Vagina (tissue), 2 donors: ENCODE results near the gene WBP1. TPM values are rescaled to one million over a fixed set of nuclear protein-coding genes. Genes with fewer than 3 reads are reported as not detected.

Source experiments
- DNase-seq, 2 donors: peaks; one replicate each; pipeline ENCODE4 v3.0.0-alpha.2; 2017; ENCODE audit errors: extremely low spot score in 2 of 2
- H3K27ac ChIP-seq: fragments of 200-600 bp; sonication (generic); one replicate; pipeline ENCODE4 v1.5.1; 2019
- H3K27me3 ChIP-seq: fragments of 200-600 bp; sonication (generic); one replicate; pipeline ENCODE4 v1.5.1; 2019
- H3K36me3 ChIP-seq, 2 donors: fragments of 200-600 bp; sonication (generic); one replicate each; pipeline ENCODE4 v1.5.1; 2017 to 2019
- H3K4me1 ChIP-seq: fragments of 200-600 bp; sonication (generic); one replicate; pipeline ENCODE4 v1.5.1; 2019
- H3K4me3 ChIP-seq, 2 donors: fragments of 200-600 bp; sonication (generic); 1 replicate in 1 of 2; 2 replicates in 1 of 2; pipeline ENCODE4 v1.5.1; 2016 to 2019
- H3K9me3 ChIP-seq: fragments of 200-600 bp; sonication (generic); one replicate; pipeline ENCODE4 v1.5.1; 2019
- CTCF ChIP-seq, 3 experiments: fragments of 450-650 bp in 2 of 3; fragments of 200-600 bp in 1 of 3; sonication (generic) in 1 of 3; IDR thresholded peaks; one replicate each; pipeline ENCODE4 v1.5.1; 2017 to 2019; ENCODE audit warnings: antibody characterized with exemption in 3 of 3, mild to moderate bottlenecking in 2 of 3, moderate library complexity in 2 of 3
- POLR2A ChIP-seq, 2 donors: fragments of 450-650 bp; IDR thresholded peaks; one replicate each; pipeline ENCODE4 v1.6.1; 2017; ENCODE audit warnings: antibody characterized with exemption in 2 of 2, mild to moderate bottlenecking in 2 of 2, moderate library complexity in 2 of 2
- POLR2AphosphoS5 ChIP-seq, 2 donors: sonication (generic); formaldehyde crosslinking; IDR thresholded peaks; one replicate each; pipeline ENCODE4 v1.9.0; 2017; ENCODE audit warnings: antibody characterized with exemption in 2 of 2, mild to moderate bottlenecking in 2 of 2, low read depth in 1 of 2; ENCODE audit not compliant: insufficient read depth in 1 of 2
- intact Hi-C: fragments of 100-400 bp; cut with DNase I; formaldehyde crosslinking; loops from one replicate; pipeline ENCODE4 v1.15.1; 2023
- total RNA-seq: library from RNA; depleted of rRNA; stranded (reverse); fragments of >200 nt; gene quantifications from one replicate; pipeline ENCODE4 v1.2.3, GENCODE V29; 2016

Gene WBP1
- 63.1 TPM for total RNA-seq

- H3K9me3 ChIP-seq, result no peaks in the 10 kb centered on the region
- DNase-seq, result peak; percentile 100
- H3K4me3 ChIP-seq, result peak within 1 kb of the TSS; percentile 79 to 88
- H3K36me3 ChIP-seq, result peaks cover 0 to 12% of the 10 kb centered on the region in 2 donors
- H3K27me3 ChIP-seq, result no peaks in the 10 kb centered on the region
- peak within 1 kb of the TSS; percentile 96 for H3K27ac ChIP-seq
- intact Hi-C loops, result no loop called here
- peaks cover 37% of the 10 kb centered on the region for H3K4me1 ChIP-seq
- peak in 1 of 2 donors; percentile 7 for TF ChIP-seq POLR2A (IDR thresholded peaks at IDR 0.05)
- TF ChIP-seq POLR2AphosphoS5 (IDR thresholded peaks at IDR 0.05; ENCODE audit: insufficient read depth in 1 of 2, low read depth in 1 of 2), result peak; percentile 77 to 90
- TF ChIP-seq CTCF (IDR thresholded peaks at IDR 0.05), result no peak
Observed at GRCh38 chr2:74458132-74458937, at the start of gene WBP1. Gene WBP1 (plus strand): TSS chr2:74458438. CDS start chr2:74458603, 165 bp downstream.

GRCh38 chr2:74413001-74413698 lies 45.1 kb upstream of the WBP1 start:
- no peak for TF ChIP-seq POLR2A (IDR thresholded peaks at IDR 0.05)
- no peak for TF ChIP-seq POLR2AphosphoS5 (IDR thresholded peaks at IDR 0.05; ENCODE audit: insufficient read depth in 1 of 2, low read depth in 1 of 2)
- TF ChIP-seq CTCF (IDR thresholded peaks at IDR 0.05), result no peak
- DNase-seq, result no peak
- no peaks in the 10 kb centered on the region for H3K9me3 ChIP-seq
- H3K36me3 ChIP-seq, result no peaks in the 10 kb centered on the region
- H3K27ac ChIP-seq, result no peak overlapping the region
- intact Hi-C loops, result no loop called here
- H3K4me1 ChIP-seq, result peaks cover 21% of the 10 kb centered on the region
- H3K4me3 ChIP-seq, result no peak overlapping the region
- no peaks in the 10 kb centered on the region for H3K27me3 ChIP-seq

- Histone ChIP-seq H3K9me3 (no peaks in the 10 kb centered on the region), H3K27me3 (no peaks in the 10 kb centered on the region), H3K36me3 (no peaks in the 10 kb centered on the region), H3K27ac (peak overlapping the region; percentile 74), H3K4me3 (peak overlapping the region; percentile 63 to 65), H3K4me1 (peaks cover 21% of the 10 kb centered on the region)
- DNase-seq, result no peak
- intact Hi-C loops, result no loop called here
- no peak for TF ChIP-seq POLR2A (IDR thresholded peaks at IDR 0.05)
- TF ChIP-seq CTCF (IDR thresholded peaks at IDR 0.05), result no peak
- no peak for TF ChIP-seq POLR2AphosphoS5 (IDR thresholded peaks at IDR 0.05; ENCODE audit: insufficient read depth in 1 of 2, low read depth in 1 of 2)
Observed at GRCh38 chr2:74414441-74414840, 43.8 kb upstream of the WBP1 start.

- DNase-seq, result no peak
- Histone ChIP-seq H3K27ac (peak overlapping the region; percentile 74), H3K4me1 (peaks cover 21% of the 10 kb centered on the region), H3K36me3 (no peaks in the 10 kb centered on the region), H3K27me3 (no peaks in the 10 kb centered on the region), H3K4me3 (peak overlapping the region; percentile 63 to 65), H3K9me3 (no peaks in the 10 kb centered on the region)
- intact Hi-C loops, result no loop called here
- TF ChIP-seq POLR2AphosphoS5 (IDR thresholded peaks at IDR 0.05; ENCODE audit: insufficient read depth in 1 of 2, low read depth in 1 of 2), result peak in 1 of 2 donors; percentile 68
- no peak for TF ChIP-seq POLR2A (IDR thresholded peaks at IDR 0.05)
- TF ChIP-seq CTCF (IDR thresholded peaks at IDR 0.05), result peak in 2 of 3 experiments; percentile 11 to 32
Observed at GRCh38 chr2:74414881-74415761, 43.1 kb upstream of the WBP1 start.
